Activated CD8-positive, alpha-beta memory T cell treated with anti-CD3 and anti-CD28 coated beads, Interleukin-2, amount 50 U/mL, for 1 hour (primary cell): ENCODE measurements around the gene OR10P1.

ENCODE experiments used
- DNase-seq: peaks from one replicate; pipeline ENCODE4 v3.0.0-alpha.2; 2020; ENCODE audit errors: extremely low read depth

Gene OR10P1

DNA sequence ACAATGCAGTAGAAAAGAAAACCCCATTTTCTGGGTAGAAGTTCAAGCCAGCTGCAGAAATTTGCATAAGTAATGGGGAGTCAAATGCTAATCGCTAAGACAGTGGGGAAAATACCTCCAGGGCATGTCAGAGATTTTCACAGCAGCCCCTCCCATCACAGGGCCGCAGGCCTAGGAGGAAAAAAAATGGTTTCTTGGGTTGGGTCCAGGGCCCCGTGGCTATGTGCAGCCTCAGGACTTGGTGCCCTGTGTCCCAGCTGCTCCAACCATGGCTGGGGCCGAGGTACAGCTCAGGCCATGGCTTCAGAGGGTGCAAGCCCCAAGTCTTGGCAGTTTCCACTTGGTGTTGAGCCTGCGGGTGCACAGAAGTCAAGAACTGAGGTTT lies 14.6 kb downstream of the OR10P1 start:
- no peak for DNase-seq

GRCh38 chr12:55652352-55652751 lies 15.7 kb downstream of the OR10P1 start:
- DNase-seq = no peak

DNA sequence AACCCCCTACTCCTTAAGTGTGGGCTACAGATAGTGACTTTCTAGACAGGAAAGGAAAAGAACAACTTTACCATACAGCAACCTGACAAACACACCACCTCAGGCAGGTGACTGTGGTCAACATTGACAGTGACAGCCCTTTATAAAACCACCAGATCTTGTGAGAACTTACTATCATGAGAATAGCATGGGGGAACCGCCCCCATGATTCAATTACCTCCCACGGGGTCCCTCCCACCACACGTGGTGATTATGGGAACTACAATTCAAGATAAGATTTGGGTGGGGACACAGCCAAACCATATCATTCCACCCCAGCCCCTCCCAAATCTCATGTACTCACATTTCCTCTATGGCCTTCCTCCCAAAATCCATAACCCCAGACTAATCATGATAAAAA lies 16.3 kb downstream of the OR10P1 start:
- no peak for DNase-seq

- no peak for DNase-seq
Observed at GRCh38 chr12:55654511-55655214, 18.0 kb downstream of the OR10P1 start.

DNA sequence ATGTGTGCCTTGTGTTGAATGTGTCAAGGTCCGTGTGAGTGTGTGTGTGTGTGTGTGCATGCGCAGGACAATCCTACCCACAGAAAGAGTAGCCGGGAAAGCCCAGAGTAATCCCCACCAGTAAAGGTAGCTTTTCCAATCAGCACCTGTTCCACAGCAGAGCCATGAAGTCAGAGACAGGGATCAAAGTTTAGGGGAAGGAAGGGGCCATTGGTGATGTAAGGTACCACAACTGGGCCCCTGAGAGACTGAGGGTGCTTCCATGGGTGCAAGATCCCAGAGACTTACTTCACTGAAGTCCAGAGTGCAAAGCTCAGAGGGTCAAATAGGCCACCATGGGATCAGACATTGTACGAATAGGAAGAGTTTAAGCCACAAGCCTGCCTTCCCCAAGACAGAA lies 20.5 kb downstream of the OR10P1 start:
- DNase-seq = no peak

DNA sequence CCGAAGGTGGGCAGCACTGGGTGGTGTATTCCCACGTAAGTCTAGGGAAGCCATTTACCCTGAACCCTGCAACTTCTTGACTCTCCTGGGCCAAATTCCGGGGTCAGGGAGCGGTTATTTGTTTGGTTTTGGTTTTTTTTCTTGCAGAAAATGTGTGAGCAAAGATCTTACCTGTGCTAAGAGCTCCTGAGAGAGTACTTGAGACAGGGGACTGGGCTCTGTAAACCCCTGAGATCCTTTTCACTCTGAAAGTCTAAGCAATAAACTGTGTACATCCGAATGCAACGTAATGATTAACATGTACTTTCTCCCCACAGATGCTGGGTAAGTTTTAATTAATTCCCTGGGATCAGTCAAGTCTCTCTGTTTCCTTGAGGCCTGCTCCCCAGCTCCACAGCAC lies 21.5 kb downstream of the OR10P1 start:
- DNase-seq = no peak

- DNase-seq = no peak
Observed at GRCh38 chr12:55658635-55659391, 22.1 kb downstream of the OR10P1 start.

GRCh38 chr12:55659486-55660385 lies 23.0 kb downstream of the OR10P1 start:
- DNase-seq = no peak

DNA sequence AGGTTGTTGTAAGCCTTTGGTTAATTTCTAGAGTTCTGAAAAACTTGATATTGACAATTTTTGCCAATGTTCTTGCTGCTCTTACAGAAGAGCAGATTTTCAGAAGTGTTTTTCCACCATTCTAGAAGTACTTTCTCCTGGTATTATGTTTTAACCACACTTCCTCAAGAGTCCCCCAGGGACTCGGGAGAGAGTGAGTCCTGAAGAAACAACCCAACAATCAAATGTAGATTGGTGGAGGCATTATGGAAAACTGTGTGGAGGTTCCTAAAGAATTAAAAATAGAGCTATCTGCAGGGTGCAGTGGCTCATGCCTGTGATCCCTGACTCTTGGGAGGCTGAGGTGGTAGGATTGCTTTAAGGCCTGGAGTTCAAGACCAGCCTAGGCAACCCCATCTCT lies 26.7 kb downstream of the OR10P1 start:
- DNase-seq = no peak

DNA sequence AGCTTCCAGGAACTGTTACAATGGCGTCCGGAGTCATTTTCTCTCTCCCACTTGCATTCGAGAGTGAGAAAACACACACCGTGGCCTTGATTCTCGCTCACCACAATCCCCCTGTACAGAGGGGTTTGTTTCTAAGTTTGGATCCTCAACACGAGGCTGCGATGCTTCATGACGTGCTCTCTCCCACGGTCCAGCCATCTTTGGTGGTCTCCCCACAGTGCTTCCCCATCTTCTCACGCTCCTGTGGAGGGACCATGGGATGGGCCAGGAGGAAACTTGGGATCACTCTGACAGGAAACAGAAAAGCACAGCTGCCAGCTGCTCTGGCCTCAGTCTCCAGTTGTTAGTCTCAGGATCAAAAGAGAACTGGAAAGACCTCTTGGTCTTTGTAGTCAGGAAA lies 28.1 kb downstream of the OR10P1 start:
- DNase-seq = no peak

GRCh38 chr12:55666508-55666907 lies 29.8 kb downstream of the OR10P1 start:
- no peak for DNase-seq

GRCh38 chr12:55670276-55670675 lies 33.6 kb downstream of the OR10P1 start:
- DNase-seq = no peak

DNA sequence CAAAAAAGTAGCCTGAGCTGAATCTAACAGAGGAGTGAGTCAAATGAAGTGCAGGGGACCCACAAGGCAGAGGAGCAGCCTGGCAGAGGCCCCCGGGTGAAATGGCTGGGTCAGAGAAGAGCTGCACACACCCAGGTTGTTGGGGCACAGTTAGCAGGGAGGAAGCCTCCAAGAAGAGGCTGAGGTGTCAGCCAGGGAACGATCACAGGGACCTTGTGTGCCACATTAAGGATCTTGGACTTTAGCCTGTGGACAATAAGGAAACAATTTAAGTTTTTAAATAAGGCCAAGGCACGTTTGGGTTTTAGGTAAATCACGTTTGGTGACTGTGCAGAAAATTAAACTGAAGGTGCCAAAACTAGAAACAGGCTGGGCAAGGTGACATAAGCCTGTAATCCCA lies 35.1 kb downstream of the OR10P1 start:
- no peak for DNase-seq

DNA sequence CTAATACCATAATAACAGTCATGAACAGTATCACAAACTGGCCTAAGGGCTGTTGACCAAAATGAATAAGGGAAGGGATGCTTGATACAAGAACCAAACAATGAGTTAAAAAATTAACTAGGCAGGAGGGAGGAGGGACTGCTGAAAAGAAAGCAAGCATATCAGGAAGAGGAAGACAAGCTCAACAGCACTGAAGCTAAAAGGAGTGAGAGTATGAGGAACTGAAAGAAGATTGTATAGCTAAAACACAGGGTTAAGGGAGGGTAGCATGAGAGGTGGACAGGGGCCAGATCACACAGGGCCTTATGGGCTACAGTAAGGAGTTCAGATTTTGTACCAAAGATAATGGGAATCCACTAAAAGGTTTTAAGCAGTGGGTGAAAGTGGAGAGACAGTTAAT lies 36.9 kb downstream of the OR10P1 start:
- no peak for DNase-seq

GRCh38 chr12:55675666-55676065 lies 39.0 kb downstream of the OR10P1 start:
- DNase-seq = no peak

DNA sequence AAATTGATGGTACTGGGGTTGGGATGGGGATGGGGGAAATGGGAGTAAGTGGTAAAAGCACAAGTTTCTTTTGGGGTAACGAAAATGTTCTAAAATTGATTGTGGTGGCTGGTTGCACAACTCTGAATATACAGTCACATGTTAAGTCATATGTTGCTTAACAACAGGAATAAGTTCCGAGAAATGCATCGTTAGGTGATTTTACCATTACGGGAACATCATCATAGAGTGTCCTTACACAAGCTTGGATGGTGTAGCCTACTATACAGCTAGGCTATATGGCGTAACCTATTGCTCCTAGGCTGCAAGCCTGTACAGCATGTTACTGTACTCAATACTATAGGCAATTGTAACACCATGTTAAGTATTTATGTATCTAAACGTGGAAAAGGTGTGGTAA lies 40.0 kb downstream of the OR10P1 start:
- no peak for DNase-seq

- DNase-seq = no peak
Observed at GRCh38 chr12:55679691-55680090, 43.0 kb downstream of the OR10P1 start.

GRCh38 chr12:55681142-55682077 lies 44.7 kb downstream of the OR10P1 start:
- DNase-seq = no peak

DNA sequence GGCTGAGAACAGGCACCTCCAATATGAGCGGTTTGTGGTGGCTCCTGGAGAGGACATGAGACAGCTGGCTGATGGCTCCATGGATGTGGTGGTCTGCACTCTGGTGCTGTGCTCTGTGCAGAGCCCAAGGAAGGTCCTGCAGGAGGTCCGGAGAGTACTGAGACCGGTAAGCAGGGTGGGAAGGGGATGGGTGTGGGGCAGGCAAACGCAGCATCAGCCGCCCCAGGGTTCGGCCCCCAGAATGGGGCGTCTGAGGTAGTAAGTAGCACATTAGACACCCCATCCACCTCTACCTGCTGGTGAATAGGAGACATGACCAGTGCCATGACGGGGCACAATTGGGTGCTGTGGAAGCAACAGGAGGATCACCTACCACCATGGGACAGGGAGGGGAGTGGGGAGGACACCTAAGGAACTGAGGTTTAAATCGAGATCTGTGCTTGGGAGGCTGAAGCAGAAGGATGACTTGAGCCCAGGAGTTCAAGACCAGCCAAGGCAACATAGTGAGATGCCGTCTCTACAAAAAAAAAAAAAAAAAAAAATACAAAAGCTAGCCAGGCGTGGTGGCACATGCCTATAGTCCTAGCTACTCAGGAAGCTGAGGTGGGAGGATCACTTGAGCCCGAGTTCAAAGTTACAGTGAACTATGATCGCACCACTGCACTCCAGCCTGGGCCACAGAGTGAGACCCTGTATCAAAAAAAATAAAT lies 45.5 kb downstream of the OR10P1 start:
- DNase-seq = no peak

DNA sequence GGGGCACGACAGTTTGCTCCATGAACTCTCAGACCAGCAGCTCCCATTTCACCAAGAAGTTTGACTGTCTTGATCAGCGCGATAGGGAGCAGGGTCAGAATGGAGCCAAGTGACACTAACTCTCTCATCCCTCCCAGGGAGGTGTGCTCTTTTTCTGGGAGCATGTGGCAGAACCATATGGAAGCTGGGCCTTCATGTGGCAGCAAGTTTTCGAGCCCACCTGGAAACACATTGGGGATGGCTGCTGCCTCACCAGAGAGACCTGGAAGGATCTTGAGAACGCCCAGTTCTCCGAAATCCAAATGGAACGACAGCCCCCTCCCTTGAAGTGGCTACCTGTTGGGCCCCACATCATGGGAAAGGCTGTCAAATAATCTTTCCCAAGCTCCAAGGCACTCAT lies 47.0 kb downstream of the OR10P1 start:
- no peak for DNase-seq
